Fibroblast of mammary gland (primary cell): ENCODE results near the gene UBE2N.

Experiments
- DNase-seq: peaks from one replicate; pipeline ENCODE4 v3.0.0-alpha.2; 2010; ENCODE audit warnings: low read depth
- H3K4me3 ChIP-seq: 2 replicates; pipeline ENCODE4 v1.5.1; 2011; ENCODE audit warnings: low read depth, mild to moderate bottlenecking, low read length, moderate library complexity; ENCODE audit not compliant: control insufficient read depth
- CTCF ChIP-seq: conservative IDR thresholded peaks from 2 replicates; pipeline ENCODE4 v1.5.1; 2011; ENCODE audit warnings: low read depth, low read length, inconsistent platforms; ENCODE audit not compliant: control insufficient read depth, insufficient read depth

Gene UBE2N

GRCh38 chr12:93378998-93379325, 62.8 kb downstream of the UBE2N start:
- no peak for TF ChIP-seq CTCF
- no peak for DNase-seq
- peak overlapping the region; percentile 79 for H3K4me3 ChIP-seq

- DNase-seq = peak; percentile 72
- H3K4me3 ChIP-seq = peak overlapping the region; percentile 79
Observed at GRCh38 chr12:93378196-93378997, 63.4 kb downstream of the UBE2N start.

- H3K4me3 ChIP-seq = peak within 1 kb of the TSS; percentile 79
- TF ChIP-seq CTCF = no peak
- peak; percentile 88 for DNase-seq
Observed at GRCh38 chr12:93377252-93378195, 64.2 kb downstream of the UBE2N start, which contains the start of gene NUDT4. Gene NUDT4 (plus strand): TSS chr12:93377925. CDS start chr12:93378323, 398 bp downstream.

- peak overlapping the region; percentile 58 for H3K4me3 ChIP-seq
- DNase-seq = peak; percentile 54
- TF ChIP-seq CTCF = no peak
Observed at GRCh38 chr12:93376436-93377251, 65.1 kb downstream of the UBE2N start.

GRCh38 chr12:93375906-93376305, 65.8 kb downstream of the UBE2N start:
- no peak for DNase-seq
- H3K4me3 ChIP-seq = no peak overlapping the region
- no peak for TF ChIP-seq CTCF

GRCh38 chr12:93373961-93374656, 67.6 kb downstream of the UBE2N start:
- no peak overlapping the region for H3K4me3 ChIP-seq
- no peak for TF ChIP-seq CTCF
- DNase-seq = no peak
